Ishikawa (cell line): ENCODE data around the gene CAMK2D.

Experiments used
- CEBPB ChIP-seq: IDR thresholded peaks from 2 replicates; pipeline ENCODE4 v1.6.1; 2012
- CREB1 ChIP-seq: IDR thresholded peaks from 2 replicates; pipeline ENCODE4 v1.6.1; 2012; ENCODE audit warnings: low read depth
- EP300 ChIP-seq: IDR thresholded peaks from 2 replicates; pipeline ENCODE4 v1.6.1; 2012; ENCODE audit warnings: borderline replicate concordance
- RAD21 ChIP-seq: IDR thresholded peaks from 2 replicates; pipeline ENCODE4 v1.6.1; 2012; ENCODE audit warnings: low read depth
- REST ChIP-seq: IDR thresholded peaks from 2 replicates; pipeline ENCODE4 v1.6.1; 2012; ENCODE audit warnings: low read depth, mild to moderate bottlenecking
- TAF1 ChIP-seq: IDR thresholded peaks from 2 replicates; pipeline ENCODE4 v1.6.1; 2012; ENCODE audit warnings: low read depth, mild to moderate bottlenecking
- TCF12 ChIP-seq: IDR thresholded peaks from 2 replicates; pipeline ENCODE4 v1.6.1; 2012; ENCODE audit warnings: low read depth
- YY1 ChIP-seq: IDR thresholded peaks from 2 replicates; pipeline ENCODE4 v1.6.1; 2012; ENCODE audit warnings: low read depth
- ZBTB7A ChIP-seq: IDR thresholded peaks from 2 replicates; pipeline ENCODE4 v1.6.1; 2012; ENCODE audit warnings: low read depth
- TF ChIP-seq, protein P1 (sequence below): IDR thresholded peaks from 2 replicates; pipeline ENCODE4 v1.6.1; 2012

DNA sequence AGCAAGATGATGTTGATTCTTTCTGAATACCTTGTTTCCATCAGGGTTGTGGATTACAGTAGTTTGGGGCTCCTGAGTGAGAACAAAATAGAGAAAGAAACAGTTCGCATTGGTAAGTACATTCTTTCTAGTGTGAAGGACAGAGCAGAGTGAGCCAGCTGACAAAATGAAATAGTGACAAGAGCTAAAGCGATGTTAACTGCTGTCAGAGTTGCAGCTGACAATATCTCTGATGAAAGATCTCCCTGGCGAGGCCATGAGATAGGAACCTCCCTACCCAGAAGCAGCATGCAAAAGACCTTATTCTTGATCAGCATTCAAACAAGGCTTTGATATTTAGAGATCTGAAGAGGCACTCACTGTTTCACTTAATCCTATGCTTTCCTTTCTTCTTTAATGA is 258.6 kb downstream of the CAMK2D start:
- TF ChIP-seq CREB1 (no peak), EP300 (no peak), RAD21 (no peak), REST (no peak), YY1 (no peak), CEBPB (no peak), TCF12 (no peak), TAF1 (no peak), ZBTB7A (no peak)
- TF ChIP-seq, protein P1, sequence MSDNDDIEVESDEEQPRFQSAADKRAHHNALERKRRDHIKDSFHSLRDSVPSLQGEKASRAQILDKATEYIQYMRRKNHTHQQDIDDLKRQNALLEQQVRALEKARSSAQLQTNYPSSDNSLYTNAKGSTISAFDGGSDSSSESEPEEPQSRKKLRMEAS, result no peak
